Measurements from ENCODE around the gene ZNF792.
"Not testable (repeated sequence)": the region's sequence is repeated elsewhere in the genome, so short reads cannot be mapped to it uniquely, and the experiment has no call there.

The ZNF792 gene

GRCh38 chr19:34998777-34999497 lies 34.9 kb upstream of the ZNF792 start:
- no peak for DNase-seq (ENCODE audit: low read depth)

DNA sequence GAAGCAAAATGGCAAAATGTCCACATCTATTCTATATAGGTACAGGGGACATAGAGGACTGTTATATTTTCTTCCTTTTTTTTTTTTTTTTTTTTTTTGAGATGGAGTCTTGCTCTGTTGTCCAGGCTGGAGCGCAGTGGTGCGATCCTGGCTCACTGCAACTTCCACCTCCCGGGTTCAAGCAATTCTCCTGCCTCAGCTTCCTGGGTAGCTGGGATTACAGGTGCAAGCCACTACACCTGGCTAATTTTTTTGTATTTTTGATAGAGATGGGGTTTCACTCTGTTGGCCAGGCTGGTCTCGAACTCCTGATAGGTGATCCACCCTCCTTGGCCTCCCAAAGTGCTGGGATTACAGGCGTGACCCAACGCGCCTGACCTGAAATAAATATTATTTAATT lies 34.2 kb upstream of the ZNF792 start:
- DNase-seq (ENCODE audit: low read depth) = not testable (repeated sequence)

DNA sequence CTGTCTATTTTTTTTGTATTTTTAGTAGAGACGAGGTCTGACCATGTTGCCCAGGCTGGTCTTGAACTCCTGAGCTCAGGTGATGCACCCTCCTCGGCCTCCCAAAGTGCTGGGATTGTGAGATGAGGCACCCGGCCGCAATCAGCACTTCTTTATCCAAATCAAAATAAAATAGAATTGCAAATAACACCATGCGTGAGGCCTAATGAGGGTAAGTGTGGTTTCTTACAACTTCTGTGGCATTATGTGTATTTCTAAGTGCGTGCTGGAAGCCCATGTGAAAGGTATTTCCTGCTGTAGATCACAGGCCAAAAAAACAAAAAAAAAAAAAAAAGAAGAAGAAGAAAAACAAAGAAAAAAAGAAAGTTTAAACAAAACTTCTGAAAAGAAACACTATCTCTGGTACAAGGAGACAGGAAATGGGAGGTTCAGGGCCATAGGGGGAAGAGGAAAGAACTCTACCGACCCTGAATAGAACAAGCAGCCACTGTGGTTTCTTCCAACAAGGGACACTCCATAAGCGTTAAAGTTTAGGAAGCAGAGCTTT lies 33.1 kb upstream of the ZNF792 start:
- DNase-seq (ENCODE audit: low read depth) = no peak

GRCh38 chr19:34995551-34995950 lies 31.5 kb upstream of the ZNF792 start:
- no peak for DNase-seq (ENCODE audit: low read depth)

- DNase-seq (ENCODE audit: low read depth) = no peak
These were observed 30.9 kb upstream of the ZNF792 start for GRCh38 chr19:34994643-34995541.

DNA sequence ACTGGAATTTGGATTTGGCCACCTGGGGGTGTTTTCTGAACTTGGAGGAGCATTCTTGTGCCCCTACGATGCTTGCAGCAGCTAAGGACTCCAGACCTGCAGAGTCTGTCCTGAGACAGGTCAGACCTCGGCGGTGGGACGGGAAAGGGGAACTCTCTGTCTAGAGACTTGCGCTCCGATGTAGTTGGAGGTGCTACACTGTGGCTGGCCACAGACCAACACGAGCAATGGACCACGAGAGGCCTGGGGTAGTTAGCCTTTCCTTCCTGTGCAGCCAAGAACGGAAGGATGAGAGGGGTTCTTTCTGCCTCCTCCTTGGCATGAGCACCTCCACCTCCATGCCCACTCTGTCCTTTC lies 30.2 kb upstream of the ZNF792 start:
- DNase-seq (ENCODE audit: low read depth) = no peak

DNA sequence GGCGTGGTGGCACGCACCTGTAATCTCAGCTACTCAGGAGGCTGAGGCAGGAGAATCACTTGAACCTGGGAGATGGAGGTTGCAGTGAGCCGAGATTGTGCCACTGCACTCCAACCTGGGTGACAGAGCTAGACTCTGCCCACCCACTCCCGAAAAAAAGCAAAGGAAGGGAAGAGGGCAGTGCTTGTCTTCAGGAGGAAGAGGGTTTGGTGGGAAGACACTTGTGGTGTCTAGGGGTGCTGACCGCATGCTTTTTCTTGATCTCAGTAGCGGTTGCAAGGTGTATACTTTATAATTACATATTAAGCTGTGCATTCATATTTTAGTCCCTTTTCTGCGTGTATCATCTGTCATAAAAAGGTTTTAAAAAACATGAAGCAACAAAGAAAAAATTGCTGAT lies 28.6 kb upstream of the ZNF792 start:
- not testable (repeated sequence) for DNase-seq (ENCODE audit: low read depth)

DNA sequence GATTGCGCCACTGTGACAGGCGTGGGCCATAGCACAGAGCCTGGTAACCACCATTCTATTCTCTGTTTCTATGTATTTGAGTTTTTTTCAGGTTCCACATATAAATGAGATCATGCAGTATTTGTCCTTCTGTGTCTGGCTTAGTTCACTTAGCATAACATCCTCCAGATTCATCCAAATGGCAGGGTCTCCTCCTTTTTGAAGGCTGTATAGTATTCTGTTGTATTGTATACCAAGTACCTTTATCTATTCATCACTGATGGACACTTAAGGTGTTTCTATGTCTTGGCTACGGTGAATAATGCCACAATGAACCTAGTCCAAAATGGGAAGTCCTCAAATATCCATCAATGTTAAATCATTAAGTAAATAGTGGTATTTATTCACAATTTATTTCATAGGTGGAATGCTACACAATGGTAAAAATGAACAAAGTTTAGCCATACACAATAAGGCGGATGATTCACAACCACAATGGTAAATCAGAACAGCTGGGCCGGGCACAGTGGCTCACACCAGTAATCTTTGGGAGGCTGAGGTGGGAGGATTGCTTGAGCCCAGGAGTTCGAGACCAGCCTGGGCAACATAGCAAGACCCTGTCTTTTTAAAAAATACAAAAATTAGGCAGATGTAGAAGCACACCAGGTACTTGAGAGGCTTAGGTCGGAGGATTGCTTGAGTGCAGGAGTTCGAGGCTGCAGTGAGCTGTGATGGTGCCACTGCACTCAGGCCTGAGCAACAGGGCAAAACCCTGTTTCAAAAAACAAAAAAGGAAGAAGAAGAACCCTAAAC lies 27.7 kb upstream of the ZNF792 start:
- DNase-seq (ENCODE audit: low read depth) = no peak

DNA sequence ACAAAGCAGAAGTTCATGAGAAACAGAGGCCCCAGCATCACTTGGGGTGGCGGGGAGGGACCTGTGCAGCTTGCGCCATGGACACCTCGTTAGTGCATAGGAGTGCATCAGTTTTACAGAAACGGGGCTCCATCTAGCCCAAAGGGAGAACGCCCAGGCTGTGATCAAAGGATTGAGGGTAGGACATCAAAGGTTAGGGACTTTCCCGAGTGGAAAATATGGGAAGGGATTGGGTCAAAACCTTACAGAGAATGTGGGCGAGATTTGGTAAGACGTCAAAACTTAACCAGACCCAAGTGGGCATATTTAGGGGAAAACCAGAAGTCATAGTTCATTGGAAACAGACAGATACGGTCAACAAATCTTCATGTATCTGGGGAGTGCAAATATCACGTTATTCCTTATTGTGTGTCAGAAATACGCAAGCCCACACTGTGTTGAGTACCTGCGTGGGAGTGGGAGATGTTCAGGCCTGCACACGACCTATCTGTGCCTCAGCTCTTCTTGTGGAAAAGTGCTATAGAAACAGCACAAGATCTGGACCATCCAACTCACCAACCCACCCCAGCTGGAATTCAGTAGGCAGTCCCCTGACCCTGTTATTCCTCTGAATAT lies 26.7 kb upstream of the ZNF792 start:
- no peak for DNase-seq (ENCODE audit: low read depth)

- DNase-seq (ENCODE audit: low read depth) = no peak
These were observed 25.3 kb upstream of the ZNF792 start for GRCh38 chr19:34989298-34989697.

- no peak for DNase-seq (ENCODE audit: low read depth)
These were observed 24.1 kb upstream of the ZNF792 start for GRCh38 chr19:34988119-34988518.

DNA sequence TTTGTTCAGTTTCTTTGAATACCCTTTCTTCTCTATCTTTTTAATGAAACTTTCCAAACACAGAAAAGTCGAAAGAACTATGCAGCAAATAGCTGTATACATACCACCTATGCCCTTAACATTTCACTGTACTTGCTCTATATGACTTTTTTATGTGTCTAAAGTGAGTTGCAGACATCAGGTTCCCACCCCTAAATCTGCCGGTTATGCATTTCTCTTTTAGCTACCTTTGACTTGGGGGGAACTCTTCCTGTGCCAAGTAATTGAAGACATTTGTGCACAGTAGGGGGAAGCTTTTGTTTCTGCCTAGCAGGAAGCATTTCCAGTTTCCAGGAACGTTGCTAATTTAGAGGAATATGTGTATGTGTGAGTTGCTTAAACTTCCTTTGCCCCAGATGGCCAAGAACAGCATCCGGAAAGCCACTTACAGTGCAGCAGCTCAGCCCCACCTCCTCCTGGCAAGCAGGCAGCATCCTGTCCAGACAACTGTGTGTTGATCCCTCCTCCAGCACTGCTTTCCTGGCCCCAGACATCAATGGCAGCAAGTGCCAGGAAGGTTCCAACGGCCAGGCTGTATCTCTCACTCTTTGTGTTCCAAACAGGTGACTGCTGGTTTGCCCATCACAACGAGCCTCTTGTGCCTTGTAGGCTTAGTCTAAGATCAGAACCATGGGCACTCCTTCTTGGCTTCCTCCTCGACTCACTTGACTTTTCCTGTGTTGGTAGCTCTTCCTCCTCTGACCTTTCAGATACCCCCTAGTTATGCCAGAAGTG lies 21.4 kb upstream of the ZNF792 start:
- DNase-seq (ENCODE audit: low read depth) = no peak

DNA sequence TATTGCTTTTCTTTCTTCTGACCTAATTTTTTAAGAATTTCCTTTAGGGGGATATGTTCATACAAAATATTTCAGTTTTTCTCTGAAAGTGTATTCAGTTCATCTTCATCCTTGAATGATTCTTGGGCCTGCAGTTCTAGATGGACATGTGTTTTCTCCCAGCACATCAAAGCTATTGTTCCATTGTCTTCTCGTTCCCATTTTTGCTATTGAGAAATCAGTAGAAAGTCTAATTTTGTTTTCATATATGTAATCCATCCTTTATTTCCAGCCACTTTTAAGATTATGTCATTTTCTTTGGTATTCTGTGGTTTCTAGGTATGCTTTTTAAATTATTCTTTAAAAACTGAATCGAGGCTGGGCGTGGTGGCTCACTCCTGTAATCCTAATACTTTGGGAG lies 20.3 kb upstream of the ZNF792 start:
- DNase-seq (ENCODE audit: low read depth) = no peak

DNA sequence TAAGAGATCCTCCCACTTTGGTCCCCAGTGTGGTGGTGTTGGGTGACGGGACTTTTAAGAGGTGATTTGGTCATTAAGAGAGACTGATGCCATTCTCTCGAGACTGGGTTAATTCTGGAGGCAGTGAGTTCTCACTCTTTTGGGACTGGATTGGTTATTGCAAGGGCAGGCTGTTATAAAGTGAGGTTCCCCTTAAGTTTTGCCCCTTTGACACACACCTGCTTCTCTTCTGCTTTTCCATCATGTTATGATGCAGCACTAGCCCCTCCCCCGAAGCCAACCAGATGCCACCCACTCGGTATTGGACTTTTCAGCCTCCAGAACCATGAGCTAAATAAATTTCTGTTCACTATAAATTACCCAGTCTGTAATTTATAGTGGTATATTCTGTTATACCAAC lies 19.8 kb upstream of the ZNF792 start:
- no peak for DNase-seq (ENCODE audit: low read depth)

- no peak for DNase-seq (ENCODE audit: low read depth)
These were observed 18.2 kb upstream of the ZNF792 start for GRCh38 chr19:34982275-34982674.

- no peak for DNase-seq (ENCODE audit: low read depth)
These were observed 16.0 kb upstream of the ZNF792 start for GRCh38 chr19:34979819-34980640.

DNA sequence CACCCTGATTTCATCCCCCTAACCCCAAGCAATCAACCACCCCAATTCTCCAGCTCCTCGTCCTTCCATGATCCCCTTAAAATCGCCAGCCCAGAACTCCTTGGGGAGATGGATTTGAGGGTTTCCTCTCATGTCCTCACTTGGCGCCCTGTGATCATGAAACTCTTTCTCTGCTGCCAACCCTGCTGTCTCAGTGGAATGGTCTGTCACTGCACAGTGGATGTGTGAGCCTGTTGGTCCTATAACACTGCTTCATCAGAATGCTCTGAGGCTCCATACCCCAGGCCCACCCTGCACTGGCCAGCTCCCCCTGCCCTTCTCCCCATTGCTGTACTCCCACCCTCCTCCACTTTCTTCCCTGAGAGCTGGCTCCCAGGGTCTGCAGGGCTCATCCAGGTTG lies 12.6 kb upstream of the ZNF792 start:
- DNase-seq (ENCODE audit: low read depth) = no peak

DNA sequence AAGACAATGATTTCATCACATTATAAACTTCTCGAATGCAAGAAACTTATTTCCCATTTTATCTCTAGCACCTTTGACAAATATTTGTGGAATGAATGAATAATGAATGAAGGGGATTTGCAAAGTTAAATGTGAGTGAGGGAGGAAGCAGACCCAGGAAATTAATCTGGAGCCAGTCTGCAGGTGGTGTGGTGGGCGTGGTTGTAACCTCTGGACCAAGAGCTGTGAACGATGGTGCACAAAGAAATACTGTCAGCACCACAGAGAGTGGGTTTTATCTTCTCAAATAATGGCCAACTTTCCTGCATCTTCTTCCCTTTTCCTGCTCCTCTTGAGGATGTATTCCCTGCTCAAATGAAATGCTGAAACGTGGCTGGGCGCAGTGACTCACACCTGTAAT lies 11.0 kb upstream of the ZNF792 start:
- no peak for DNase-seq (ENCODE audit: low read depth)

- no peak for DNase-seq (ENCODE audit: low read depth)
These were observed 10.6 kb upstream of the ZNF792 start for GRCh38 chr19:34974646-34975045.

GRCh38 chr19:34972163-34972705 lies 8.2 kb upstream of the ZNF792 start:
- no peak for DNase-seq (ENCODE audit: low read depth)
